B cell (primary cell): ENCODE measurements around the gene SLC12A1. TPM values are rescaled to one million over a fixed set of nuclear protein-coding genes. Genes with fewer than 3 reads are reported as not detected.

Experiments used
- ATAC-seq: fragments of 200-7000 bp; cut with Tn5 transposase; one replicate; pipeline ENCODE4 v1.10.0; 2021; ENCODE audit warnings: low read depth, mild to moderate bottlenecking, moderate number of reproducible peaks, moderate library complexity
- CTCF ChIA-PET: fragments of 350-600 bp; sonication (Branson Sonifier 250); formaldehyde crosslinking; loops from one replicate; lab custom pipeline; 2021; ENCODE audit warnings: antibody characterized with exemption, inconsistent platforms; lab: Charles Lee
- POLR2A ChIA-PET: fragments of 350-600 bp; sonication (Branson Sonifier 250); formaldehyde crosslinking; loops from one replicate; lab custom pipeline; 2021; ENCODE audit warnings: antibody characterized with exemption; lab: Charles Lee
- DNase-seq: peaks from one replicate; pipeline ENCODE4 v3.0.0; 2013
- H2AFZ ChIP-seq: 2 replicates; pipeline ENCODE4 v1.6.1; 2012; ENCODE audit warnings: mild to moderate bottlenecking, low read depth, low read length; ENCODE audit not compliant: insufficient read depth, poor library complexity, severe bottlenecking
- H3K27ac ChIP-seq, 2 donors: 1 replicate in 1 of 2; 2 replicates in 1 of 2; pipeline ENCODE4 v1.5.1; 2012 to 2013; ENCODE audit warnings: low read length in 2 of 2, mild to moderate bottlenecking in 2 of 2, moderate library complexity in 1 of 2
- H3K27me3 ChIP-seq, 4 experiments: fragments of 200-600 bp in 1 of 4; sonication (generic) in 1 of 4; replicated peaks in 1 of 4; 1 replicate in 2 of 4; 2 replicates in 2 of 4; pipeline versions ENCODE4 v1.6.1 to v1.7.0; 2013 to 2016; ENCODE audit warnings: low read length in 3 of 4, mild to moderate bottlenecking in 2 of 4, mixed read lengths in 1 of 4, moderate library complexity in 1 of 4; ENCODE audit not compliant: insufficient read depth in 4 of 4, control insufficient read depth in 3 of 4; ENCODE audit errors: control extremely low read depth in 1 of 4
- H3K36me3 ChIP-seq, 2 experiments: replicated peaks in 1 of 2; 1 replicate in 1 of 2; 2 replicates in 1 of 2; pipeline versions ENCODE4 v1.6.1 to v1.7.1; 2013; ENCODE audit warnings: low read length in 1 of 2; ENCODE audit not compliant: insufficient read depth in 2 of 2, control insufficient read depth in 1 of 2; ENCODE audit errors: control extremely low read depth in 1 of 2, extremely low read depth in 1 of 2
- H3K4me1 ChIP-seq, 2 donors: fragments of 200-600 bp in 1 of 2; sonication (generic) in 1 of 2; 1 replicate in 1 of 2; 2 replicates in 1 of 2; pipeline versions ENCODE4 v1.5.1 to v1.6.1; 2013 to 2017; ENCODE audit warnings: low read length in 2 of 2; ENCODE audit not compliant: control insufficient read depth in 2 of 2, insufficient read depth in 2 of 2
- H3K4me2 ChIP-seq: replicated peaks from 2 replicates; pipeline ENCODE3; 2012; ENCODE audit warnings: mild to moderate bottlenecking, low read depth, low read length; ENCODE audit not compliant: poor library complexity, severe bottlenecking
- H3K4me3 ChIP-seq, 5 experiments: fragments of 200-600 bp in 1 of 5; sonication (generic) in 1 of 5; 1 replicate in 3 of 5; 2 replicates in 2 of 5; pipeline versions ENCODE4 v1.5.1 to v1.7.0; 2011 to 2016; ENCODE audit warnings: low read length in 4 of 5, mild to moderate bottlenecking in 4 of 5, low read depth in 2 of 5, control low read depth in 1 of 5, moderate library complexity in 1 of 5; ENCODE audit not compliant: insufficient read depth in 1 of 5; ENCODE audit errors: control extremely low read depth in 1 of 5, extremely low read depth in 1 of 5
- H3K79me2 ChIP-seq: fragments of 200-600 bp; sonication (generic); one replicate; pipeline ENCODE4 v1.6.0; 2016; ENCODE audit warnings: low read length; ENCODE audit not compliant: control insufficient read depth, insufficient read depth
- H3K9ac ChIP-seq: fragments of 200-600 bp; sonication (generic); 2 replicates; pipeline ENCODE4 v1.6.1; 2017; ENCODE audit warnings: mild to moderate bottlenecking, low read length, moderate library complexity
- H3K9me3 ChIP-seq, 3 donors: one replicate each; pipeline versions ENCODE4 v1.6.1 to v1.7.1; 2013; ENCODE audit warnings: low read length in 2 of 3; ENCODE audit not compliant: control insufficient read depth in 2 of 3, insufficient read depth in 1 of 3; ENCODE audit errors: control extremely low read depth in 1 of 3
- H4K20me1 ChIP-seq: 2 replicates; pipeline ENCODE4 v1.6.0; 2012; ENCODE audit warnings: mild to moderate bottlenecking, low read length; ENCODE audit not compliant: insufficient read depth, control insufficient read depth, poor library complexity, severe bottlenecking
- H3K27ac Mint-ChIP-seq: one replicate; pipeline ENCODE4 v1.8.0; 2021; ENCODE audit warnings: mixed read lengths
- H3K27me3 Mint-ChIP-seq: one replicate; pipeline ENCODE4 v1.8.0; 2021; ENCODE audit warnings: mixed read lengths
- H3K4me1 Mint-ChIP-seq: one replicate; pipeline ENCODE4 v1.8.0; 2021; ENCODE audit warnings: mixed read lengths
- H3K4me3 Mint-ChIP-seq: one replicate; pipeline ENCODE4 v1.8.0; 2021; ENCODE audit warnings: mixed read lengths
- H3K9me3 Mint-ChIP-seq: one replicate; pipeline ENCODE4 v1.8.0; 2022; ENCODE audit warnings: mixed read lengths; ENCODE audit not compliant: insufficient read depth
- CTCF ChIP-seq: fragments of 200-600 bp; IDR thresholded peaks from one replicate; pipeline ENCODE4 v1.8.0; 2022; ENCODE audit warnings: antibody characterized with exemption, mild to moderate bottlenecking
- EZH2 ChIP-seq: IDR thresholded peaks from 2 replicates; pipeline ENCODE4 v1.6.1; 2012; ENCODE audit warnings: borderline replicate concordance, low read depth, mild to moderate bottlenecking, moderate library complexity, low read length; ENCODE audit not compliant: insufficient read depth, poor library complexity, severe bottlenecking
- WGBS: methylation state at CpG from one replicate; pipeline ENCODE4 v1.1.5; 2013; ENCODE audit warnings: missing lambda C conversion rate; ENCODE audit not compliant: insufficient coverage; 5-methylcytosine and 5-hydroxymethylcytosine counted together
- intact Hi-C: fragments of 100-400 bp; cut with micrococcal nuclease; formaldehyde crosslinking; loops from one replicate; pipeline ENCODE4 v1.10.0; 2022
- polyA plus RNA-seq: library from polyadenylated mRNA; depleted of rRNA; stranded (reverse); fragments of >200 nt; gene quantifications from 2 replicates; pipeline ENCODE4 v1.2.3, GENCODE V29; 2012
- total RNA-seq, 2 donors: library from RNA; stranded (reverse); fragments of 120-200 nt in 1 of 2; gene quantifications; 1 replicate in 1 of 2; 2 replicates in 1 of 2; pipeline versions ENCODE4 v1.2.3 to v1.2.4, GENCODE V29; 2013 to 2022

SLC12A1 gene
- total and polyA plus RNA-seq, 2 donors (not counting 1 experiment from before 2014, with no cell fraction given): not detected

- H3K27ac Mint-ChIP-seq: no peak overlapping the region
- Histone ChIP-seq H3K4me2 (no peak overlapping the region), H3K4me3 (no peak overlapping the region), H4K20me1 (no peaks in the 10 kb centered on the region), H3K36me3 (no peaks in the 10 kb centered on the region), H3K27me3 (no peaks in the 10 kb centered on the region), H3K27ac (no peak overlapping the region), H3K79me2 (no peaks in the 10 kb centered on the region), H3K9me3 (no peaks in the 10 kb centered on the region), H3K9ac (no peak overlapping the region), H2AFZ (no peak overlapping the region), H3K4me1 (no peaks in the 10 kb centered on the region)
- CTCF ChIA-PET: interaction anchor here (0.6 kb wide), 1 partner anchor 234 kb away, joined by 3 read pairs; no protein-coding TSS in a partner anchor
- no peaks in the 10 kb centered on the region for H3K4me1 Mint-ChIP-seq
- H3K9me3 Mint-ChIP-seq: no peaks in the 10 kb centered on the region
- ATAC-seq: no peak
- H3K4me3 Mint-ChIP-seq: no peak overlapping the region
- POLR2A ChIA-PET: no interaction called here
- WGBS: 81% methylated on average over 2 of the region's 4 CpGs
- DNase-seq: no peak
- TF ChIP-seq CTCF (no peak), EZH2 (no peak)
- intact Hi-C loops: loop anchor here (5.0 kb wide), 1 partner anchor 141 kb away; no protein-coding TSS in a partner anchor
- peaks cover 18% of the 10 kb centered on the region for H3K27me3 Mint-ChIP-seq
These were observed 47.1 kb downstream of the SLC12A1 start for GRCh38 chr15:48253172-48253571.

DNA sequence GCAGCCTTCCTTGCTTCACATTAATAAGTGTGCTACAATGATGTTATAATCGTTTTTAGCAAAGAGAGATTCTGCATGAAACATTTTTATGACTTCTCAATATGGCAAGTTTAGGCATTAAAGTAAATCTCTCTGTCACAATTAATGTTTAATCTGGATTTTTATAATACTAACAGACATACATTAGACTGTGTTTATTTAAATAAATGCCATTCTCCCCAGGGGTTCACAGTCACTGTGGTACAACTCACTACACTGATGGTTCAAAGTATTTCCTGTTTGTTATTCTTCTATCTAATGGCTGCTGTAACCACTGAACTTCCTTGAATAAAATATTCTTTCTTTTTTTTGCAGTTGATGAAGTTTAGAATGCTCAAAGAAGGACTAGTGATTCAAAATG lies 59.0 kb downstream of the SLC12A1 start:
- Histone ChIP-seq H3K4me3 (no peak overlapping the region), H2AFZ (no peak overlapping the region), H3K9ac (no peak overlapping the region), H3K9me3 (no peaks in the 10 kb centered on the region), H3K36me3 (no peaks in the 10 kb centered on the region), H3K27ac (no peak overlapping the region), H3K79me2 (no peaks in the 10 kb centered on the region), H3K27me3 (no peaks in the 10 kb centered on the region), H4K20me1 (no peaks in the 10 kb centered on the region), H3K4me2 (no peak overlapping the region), H3K4me1 (no peaks in the 10 kb centered on the region)
- intact Hi-C loops: no loop called here
- H3K4me1 Mint-ChIP-seq: no peaks in the 10 kb centered on the region
- DNase-seq (no peak), ATAC-seq (no peak)
- TF ChIP-seq CTCF (no peak), EZH2 (no peak)
- POLR2A ChIA-PET: no interaction called here
- H3K9me3 Mint-ChIP-seq: no peaks in the 10 kb centered on the region
- no CpG with 5 or more reads among the region's 1 CpG for WGBS
- no peak overlapping the region for H3K27ac Mint-ChIP-seq
- H3K27me3 Mint-ChIP-seq: peaks cover 9% of the 10 kb centered on the region
- CTCF ChIA-PET: no interaction called here
- H3K4me3 Mint-ChIP-seq: no peak overlapping the region
